ENCODE data around the gene MRTFB.

The MRTFB gene

GRCh38 chr16:14070555-14070876 lies 603 bp upstream of the MRTFB start:
- TF ChIP-seq CTCF (conservative IDR thresholded peaks at IDR 0.05): no peak
- peak overlapping the region; percentile 89 for H3K27ac ChIP-seq

GRCh38 chr16:14071576-14072271 lies 605 bp downstream of the MRTFB start:
- TF ChIP-seq CTCF (conservative IDR thresholded peaks at IDR 0.05): no peak
- H3K27ac ChIP-seq: peak overlapping the region; percentile 89

- TF ChIP-seq CTCF (conservative IDR thresholded peaks at IDR 0.05): no peak
- H3K27ac ChIP-seq: peak overlapping the region; percentile 89
These were observed 1.2 kb downstream of the MRTFB start for GRCh38 chr16:14072360-14072759.

- no peak for TF ChIP-seq CTCF (conservative IDR thresholded peaks at IDR 0.05)
- no peak overlapping the region for H3K27ac ChIP-seq
These were observed 3.4 kb downstream of the MRTFB start for GRCh38 chr16:14074544-14074943.

- TF ChIP-seq CTCF (conservative IDR thresholded peaks at IDR 0.05): no peak
- H3K27ac ChIP-seq: no peak overlapping the region
These were observed 6.8 kb downstream of the MRTFB start for GRCh38 chr16:14077918-14078317.

- no peak for TF ChIP-seq CTCF (conservative IDR thresholded peaks at IDR 0.05)
- H3K27ac ChIP-seq: no peak overlapping the region
These were observed 15.4 kb downstream of the MRTFB start for GRCh38 chr16:14086477-14086876.

GRCh38 chr16:14087181-14087580 lies 16.1 kb downstream of the MRTFB start:
- H3K27ac ChIP-seq: peak overlapping the region; percentile 61; the same call in 1 of the 2 replicates
- TF ChIP-seq CTCF (conservative IDR thresholded peaks at IDR 0.05): no peak

All from VCaP (cell line).